Lower leg skin (tissue), 3 donors: ENCODE measurements around the gene IKZF1.

Source experiments
- CTCF ChIP-seq, 3 donors: fragments of 450-650 bp; IDR thresholded peaks; one replicate each; pipeline ENCODE4 v1.5.1; 2016; ENCODE audit warnings: antibody characterized with exemption in 3 of 3, mild to moderate bottlenecking in 3 of 3, moderate library complexity in 2 of 3
- POLR2A ChIP-seq, 2 donors: fragments of 450-650 bp; IDR thresholded peaks; one replicate each; pipeline ENCODE4 v1.6.1; 2016 to 2017; ENCODE audit warnings: antibody characterized with exemption in 2 of 2, mild to moderate bottlenecking in 1 of 2, moderate library complexity in 1 of 2

DNA sequence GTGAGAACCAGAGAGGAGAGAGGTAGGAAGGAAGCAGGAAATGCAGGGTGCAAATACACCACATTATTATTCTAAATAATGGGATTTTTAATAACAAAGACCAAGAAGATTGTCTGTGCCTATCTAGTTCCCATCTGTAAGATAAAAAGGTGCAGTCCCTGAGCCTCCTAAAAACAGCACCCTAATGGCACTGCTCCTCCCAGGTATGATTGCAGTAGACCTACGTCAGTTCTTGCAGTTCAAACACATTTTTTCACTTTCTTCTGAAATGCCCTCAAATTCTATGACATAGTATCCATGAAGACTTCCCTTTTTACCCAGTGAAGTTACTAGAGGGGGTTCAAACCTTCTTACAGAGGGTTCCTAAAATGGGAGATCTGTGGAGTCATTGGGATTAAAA, 75.0 kb downstream of the IKZF1 start:
- no peak for TF ChIP-seq CTCF (IDR thresholded peaks at IDR 0.05)
- no peak for TF ChIP-seq POLR2A (IDR thresholded peaks at IDR 0.05)
